Peyer's patch (tissue), 4 donors: ENCODE results near the gene FMO5.
A peak's percentile ranks its signal among the peaks of the same experiment; 100 is the strongest.

ENCODE experiments used
- CTCF ChIP-seq, 6 experiments: fragments of 450-650 bp in 4 of 6; fragments of 200-600 bp in 2 of 6; sonication (generic) in 1 of 6; IDR thresholded peaks; one replicate each; pipeline ENCODE4 v1.5.1; 2017 to 2019; ENCODE audit warnings: antibody characterized with exemption in 6 of 6, mild to moderate bottlenecking in 3 of 6, moderate library complexity in 1 of 6
- POLR2A ChIP-seq, 2 donors: fragments of 450-650 bp; IDR thresholded peaks; one replicate each; pipeline ENCODE4 v1.5.1; 2017; ENCODE audit warnings: antibody characterized with exemption in 2 of 2, mild to moderate bottlenecking in 2 of 2, moderate library complexity in 2 of 2

GRCh38 chr1:147242449-147243227 lies 17.5 kb upstream of the FMO5 start, which contains the start of gene CHD1L:
- TF ChIP-seq CTCF (IDR thresholded peaks at IDR 0.05) = peak; percentile 83 to 99 (median 97)
- TF ChIP-seq POLR2A (IDR thresholded peaks at IDR 0.05) = peak; percentile 25 to 56
